ENCODE results near the gene ZNF644. TPM values are rescaled to one million over a fixed set of nuclear protein-coding genes. Genes with fewer than 3 reads are reported as not detected.

Gene ZNF644
- polyA plus RNA-seq, 3 donors = 7.0 to 22.2 (median 17.6) TPM

DNA sequence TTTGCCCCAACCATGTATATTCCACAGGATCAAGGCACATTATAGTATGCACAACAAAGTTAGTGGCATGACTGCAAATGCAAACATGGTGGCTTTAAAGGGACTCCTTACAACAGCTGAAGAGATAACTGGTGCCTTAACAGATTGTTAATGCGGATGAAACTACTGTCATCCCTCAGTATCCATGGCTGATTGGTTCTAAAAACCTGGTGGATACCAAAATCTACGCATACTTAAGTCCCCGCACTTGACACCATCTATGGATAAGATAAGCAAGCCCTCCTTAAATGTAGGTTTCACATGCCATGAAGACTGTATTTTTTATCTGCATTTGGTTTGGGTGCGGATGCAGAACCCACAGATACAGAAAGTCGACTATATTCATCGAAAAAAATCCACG, 73.5 kb downstream of the ZNF644 start:
- no peak for DNase-seq
- WGBS (ENCODE audit: insufficient coverage) = 98% methylated on average over 4 of the region's 7 CpGs
- H3K9me3 Mint-ChIP-seq = no peaks in the 10 kb centered on the region
- TF ChIP-seq, protein P1, sequence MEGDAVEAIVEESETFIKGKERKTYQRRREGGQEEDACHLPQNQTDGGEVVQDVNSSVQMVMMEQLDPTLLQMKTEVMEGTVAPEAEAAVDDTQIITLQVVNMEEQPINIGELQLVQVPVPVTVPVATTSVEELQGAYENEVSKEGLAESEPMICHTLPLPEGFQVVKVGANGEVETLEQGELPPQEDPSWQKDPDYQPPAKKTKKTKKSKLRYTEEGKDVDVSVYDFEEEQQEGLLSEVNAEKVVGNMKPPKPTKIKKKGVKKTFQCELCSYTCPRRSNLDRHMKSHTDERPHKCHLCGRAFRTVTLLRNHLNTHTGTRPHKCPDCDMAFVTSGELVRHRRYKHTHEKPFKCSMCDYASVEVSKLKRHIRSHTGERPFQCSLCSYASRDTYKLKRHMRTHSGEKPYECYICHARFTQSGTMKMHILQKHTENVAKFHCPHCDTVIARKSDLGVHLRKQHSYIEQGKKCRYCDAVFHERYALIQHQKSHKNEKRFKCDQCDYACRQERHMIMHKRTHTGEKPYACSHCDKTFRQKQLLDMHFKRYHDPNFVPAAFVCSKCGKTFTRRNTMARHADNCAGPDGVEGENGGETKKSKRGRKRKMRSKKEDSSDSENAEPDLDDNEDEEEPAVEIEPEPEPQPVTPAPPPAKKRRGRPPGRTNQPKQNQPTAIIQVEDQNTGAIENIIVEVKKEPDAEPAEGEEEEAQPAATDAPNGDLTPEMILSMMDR (IDR thresholded peaks at IDR 0.05) = no peak
- no peaks in the 10 kb centered on the region for H3K9me3 ChIP-seq (replicated peaks in 1 of 2; ENCODE audit: control insufficient read depth in 1 of 2, insufficient read depth in 1 of 2, low read length in 2 of 2)
- H3K4me1 Mint-ChIP-seq = peaks cover 8% of the 10 kb centered on the region
- H2AFZ ChIP-seq (ENCODE audit: insufficient read depth, low read depth, low read length, poor library complexity, severe bottlenecking) = no peak overlapping the region
- no peak overlapping the region for H3K27ac Mint-ChIP-seq
- intact Hi-C loops (cut with micrococcal nuclease) = no loop called here
- H3K27ac ChIP-seq (ENCODE audit: low read depth in 1 of 2, low read length in 2 of 2) = no peak overlapping the region
- H3K27me3 ChIP-seq (ENCODE audit: control insufficient read depth in 2 of 2, insufficient read depth in 2 of 2, low read length in 2 of 2) = no peaks in the 10 kb centered on the region
- no peak overlapping the region for H3K4me2 ChIP-seq (replicated peaks; ENCODE audit: extremely low read depth, low read length, poor library complexity, severe bottlenecking)
- no peak overlapping the region for H3K4me3 ChIP-seq (replicated peaks in 1 of 3; ENCODE audit: low read depth in 2 of 3, low read length in 3 of 3)
- peaks cover 84% of the 10 kb centered on the region for H4K20me1 ChIP-seq (ENCODE audit: insufficient read depth, low read length)
- no peak overlapping the region for H3K9ac ChIP-seq (ENCODE audit: insufficient read depth, low read length, poor library complexity, severe bottlenecking)
- no peak overlapping the region for H3K4me3 Mint-ChIP-seq
- H3K36me3 Mint-ChIP-seq = peaks cover 6 to 14% of the 10 kb centered on the region in 2 donors
- peaks cover 3 to 8% of the 10 kb centered on the region in 2 donors for H3K36me3 ChIP-seq (replicated peaks in 1 of 2; ENCODE audit: control insufficient read depth in 1 of 2, insufficient read depth in 2 of 2, low read length in 2 of 2)
- no peaks in the 10 kb centered on the region for H3K27me3 Mint-ChIP-seq (ENCODE audit: low read depth in 3 of 3)
- H3K4me1 ChIP-seq (ENCODE audit: control insufficient read depth in 1 of 2, insufficient read depth in 2 of 2, low read length in 2 of 2) = no peaks in the 10 kb centered on the region
- peaks cover 77% of the 10 kb centered on the region for H3K79me2 ChIP-seq (ENCODE audit: insufficient read depth, low read length)

DNA sequence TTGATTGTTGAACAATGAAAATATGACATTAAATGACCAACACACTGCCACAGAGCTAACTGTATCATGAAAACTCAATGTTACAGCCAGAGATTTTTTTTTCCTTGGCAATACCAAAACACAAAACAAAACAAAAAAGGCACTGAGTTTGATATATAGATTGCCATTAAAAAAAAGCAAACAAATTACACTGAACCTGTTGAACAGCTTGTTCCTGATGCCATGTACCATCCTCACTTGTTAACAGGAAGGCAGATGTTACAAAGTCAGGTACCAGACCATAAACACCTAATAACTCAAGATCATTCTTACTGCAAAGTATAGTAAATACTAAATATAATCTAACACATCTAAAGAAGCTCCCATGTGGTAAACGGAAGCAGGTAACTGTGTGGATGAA, 75.2 kb downstream of the ZNF644 start:
- H3K4me2 ChIP-seq (replicated peaks; ENCODE audit: extremely low read depth, low read length, poor library complexity, severe bottlenecking) = no peak overlapping the region
- peaks cover 3 to 8% of the 10 kb centered on the region in 2 donors for H3K36me3 ChIP-seq (replicated peaks in 1 of 2; ENCODE audit: control insufficient read depth in 1 of 2, insufficient read depth in 2 of 2, low read length in 2 of 2)
- no CpG with 5 or more reads among the region's 1 CpG for WGBS (ENCODE audit: insufficient coverage)
- no peaks in the 10 kb centered on the region for H3K9me3 ChIP-seq (replicated peaks in 1 of 2; ENCODE audit: control insufficient read depth in 1 of 2, insufficient read depth in 1 of 2, low read length in 2 of 2)
- H3K9me3 Mint-ChIP-seq = no peaks in the 10 kb centered on the region
- peaks cover 74% of the 10 kb centered on the region for H4K20me1 ChIP-seq (ENCODE audit: insufficient read depth, low read length)
- intact Hi-C loops (cut with micrococcal nuclease) = no loop called here
- peaks cover 3% of the 10 kb centered on the region for H3K4me1 Mint-ChIP-seq
- H3K4me3 Mint-ChIP-seq = no peak overlapping the region
- H3K79me2 ChIP-seq (ENCODE audit: insufficient read depth, low read length) = peaks cover 67% of the 10 kb centered on the region
- H3K27ac Mint-ChIP-seq = peak overlapping the region in 1 of 7 donors; percentile 38
- TF ChIP-seq, protein P1 (IDR thresholded peaks at IDR 0.05) = no peak
- no peak for DNase-seq
- H3K27ac ChIP-seq (ENCODE audit: low read depth in 1 of 2, low read length in 2 of 2) = no peak overlapping the region
- H2AFZ ChIP-seq (ENCODE audit: insufficient read depth, low read depth, low read length, poor library complexity, severe bottlenecking) = no peak overlapping the region
- no peaks in the 10 kb centered on the region for H3K27me3 Mint-ChIP-seq (ENCODE audit: low read depth in 3 of 3)
- H3K36me3 Mint-ChIP-seq = peaks cover 0 to 4% of the 10 kb centered on the region in 2 donors
- H3K27me3 ChIP-seq (ENCODE audit: control insufficient read depth in 2 of 2, insufficient read depth in 2 of 2, low read length in 2 of 2) = no peaks in the 10 kb centered on the region
- no peak overlapping the region for H3K9ac ChIP-seq (ENCODE audit: insufficient read depth, low read length, poor library complexity, severe bottlenecking)
- no peak overlapping the region for H3K4me3 ChIP-seq (replicated peaks in 1 of 3; ENCODE audit: low read depth in 2 of 3, low read length in 3 of 3)
- H3K4me1 ChIP-seq (ENCODE audit: control insufficient read depth in 1 of 2, insufficient read depth in 2 of 2, low read length in 2 of 2) = no peaks in the 10 kb centered on the region

Measured in CD14-positive monocyte (primary cell).